K562 (cell line): ENCODE measurements around the gene FREM1. TPM values are rescaled to one million over a fixed set of nuclear protein-coding genes. Genes with fewer than 3 reads are reported as not detected.

ENCODE experiments used
- ATAC-seq: fragments of 200-7000 bp; cut with Tn5 transposase; 3 replicates; pipeline ENCODE4 v1.9.1; 2020; ENCODE audit warnings: moderate library complexity
- BruUV-seq: library from RNA; stranded (reverse); fragments of 400-500 nt; replicated peaks from 2 replicates; lab custom pipeline; 2021; lab: Mats Ljungman, UMichigan
- CTCF ChIA-PET: fragments of 300-600 bp; formaldehyde crosslinking; extraction: SDS; loops from one replicate; lab custom pipeline; 2021; ENCODE audit warnings: low intra/inter-chr PET ratio; lab: Yijun Ruan, JAX
- POLR2A ChIA-PET: fragments of 300-600, 350-650 bp; sonication (Branson Sonifier 250); formaldehyde crosslinking; extraction: SDS; loops from one replicate; lab custom pipeline; 2021; ENCODE audit warnings: antibody characterized with exemption, inconsistent platforms; lab: Yijun Ruan, JAX
- DNase-seq, 4 experiments: peaks; one replicate each; pipeline versions ENCODE4 v3.0.0 to v3.0.0-alpha.2; 2011 to 2018; ENCODE audit warnings: low spot score in 3 of 4, mixed read lengths in 3 of 4; ENCODE audit errors: extremely low read depth in 1 of 4
- FAIRE-seq: peaks from 2 replicates; lab custom pipeline; 2011; peaks lifted over from hg19 to GRCh38; lab: Jason Lieb, UNC
- H2AFZ ChIP-seq: 2 replicates; pipeline ENCODE4 v1.6.0; 2011; ENCODE audit warnings: low read depth, low read length, control low read depth, inconsistent platforms
- H3K27ac ChIP-seq: fragments of 200-600 bp; 3 replicates; pipeline ENCODE4 v1.8.0; 2011; ENCODE audit warnings: low read depth, mild to moderate bottlenecking, control low read depth, inconsistent platforms, low read length, moderate library complexity, mixed read lengths; ENCODE audit errors: extremely low read depth
- H3K27me3 ChIP-seq, 2 experiments: fragments of 300-600 bp in 1 of 2; 2 replicates in 1 of 2; 3 replicates in 1 of 2; pipeline versions ENCODE4 v1.6.0 to v1.8.0; 2011; ENCODE audit warnings: inconsistent platforms in 2 of 2, low read length in 2 of 2, mild to moderate bottlenecking in 1 of 2, mixed read lengths in 1 of 2, moderate library complexity in 1 of 2; ENCODE audit not compliant: control insufficient read depth in 2 of 2, insufficient read depth in 2 of 2
- H3K36me3 ChIP-seq: fragments of 300-600 bp; 3 replicates; pipeline ENCODE4 v1.8.0; 2011; ENCODE audit warnings: mild to moderate bottlenecking, low read length, inconsistent platforms; ENCODE audit not compliant: control insufficient read depth, insufficient read depth
- H3K4me1 ChIP-seq, 2 experiments: fragments of 200-600 bp in 1 of 2; replicated peaks in 1 of 2; 2 replicates in 1 of 2; 3 replicates in 1 of 2; pipeline versions ENCODE4 v1.5.1 to v1.8.0; 2011; ENCODE audit warnings: inconsistent platforms in 2 of 2, low read length in 2 of 2, mild to moderate bottlenecking in 1 of 2, mixed read lengths in 1 of 2, moderate library complexity in 1 of 2; ENCODE audit not compliant: control insufficient read depth in 2 of 2, insufficient read depth in 2 of 2
- H3K4me2 ChIP-seq: 2 replicates; pipeline ENCODE4 v1.6.1; 2011; ENCODE audit warnings: low read length, control low read depth, inconsistent platforms, mixed read lengths; ENCODE audit not compliant: insufficient read depth
- H3K4me3 ChIP-seq: fragments of 200-600 bp; sonication (generic), shearing (Covaris generic); 2 replicates; pipeline ENCODE4 v1.5.1; 2016; ENCODE audit warnings: control low read depth, inconsistent platforms
- H3K79me2 ChIP-seq: fragments of 200-600 bp; 3 replicates; pipeline ENCODE4 v1.8.0; 2011; ENCODE audit warnings: low read length, inconsistent platforms; ENCODE audit not compliant: control insufficient read depth, insufficient read depth
- H3K9ac ChIP-seq, 2 experiments: 2 replicates each; pipeline versions ENCODE4 v1.6.0 to v1.6.1; 2011; ENCODE audit warnings: low read depth in 2 of 2, low read length in 2 of 2, control low read depth in 1 of 2, inconsistent platforms in 1 of 2, mild to moderate bottlenecking in 1 of 2, mixed read lengths in 1 of 2; ENCODE audit not compliant: insufficient read depth in 1 of 2
- H3K9me1 ChIP-seq: one replicate; pipeline ENCODE4 v1.6.0; 2011; ENCODE audit warnings: inconsistent platforms, mild to moderate bottlenecking, low read length, moderate library complexity; ENCODE audit not compliant: control insufficient read depth, insufficient read depth
- H3K9me3 ChIP-seq: replicated peaks from 2 replicates; pipeline ENCODE4 v1.5.1; 2011; ENCODE audit warnings: low read depth, low read length, inconsistent platforms; ENCODE audit not compliant: control insufficient read depth, insufficient read depth
- H4K20me1 ChIP-seq: replicated peaks from 2 replicates; pipeline ENCODE4 v1.6.1; 2011; ENCODE audit warnings: low read length, inconsistent platforms, mixed read lengths; ENCODE audit not compliant: control insufficient read depth, insufficient read depth
- BCL6 ChIP-seq: fragments of 250-450 bp; sonication (Bioruptor Pico); IDR thresholded peaks from 2 replicates; pipeline ENCODE4 v1.4.0; 2020
- CREB3 ChIP-seq: fragments of 450-650 bp; conservative IDR thresholded peaks from 2 replicates; pipeline ENCODE4 v1.6.1; 2016; ENCODE audit warnings: missing genetic modification characterization, low read depth, mild to moderate bottlenecking, missing compliant biosample characterization, moderate library complexity
- E4F1 ChIP-seq: fragments of 250-450 bp; sonication (Bioruptor Pico); IDR thresholded peaks from 2 replicates; pipeline ENCODE4 v1.5.0; 2021; ENCODE audit warnings: mild to moderate bottlenecking, borderline replicate concordance
- KDM2B ChIP-seq: fragments of 250-450 bp; sonication (Bioruptor Pico); IDR thresholded peaks from 2 replicates; pipeline ENCODE4 v1.8.0; 2021; ENCODE audit warnings: mild to moderate bottlenecking, moderate library complexity
- KLF16 ChIP-seq: IDR thresholded peaks from 2 replicates; pipeline ENCODE4 v1.6.1; 2016; ENCODE audit warnings: antibody characterized with exemption
- MCM3 ChIP-seq: fragments of 450-650 bp; IDR thresholded peaks from 2 replicates; pipeline ENCODE4 v1.6.1; 2016
- NCOR1 ChIP-seq: fragments of 450-650 bp; IDR thresholded peaks from 2 replicates; pipeline ENCODE4 v1.6.1; 2016; ENCODE audit warnings: mild to moderate bottlenecking, moderate library complexity
- PPARD ChIP-seq: fragments of 250-450 bp; sonication (Bioruptor Pico); IDR thresholded peaks from 2 replicates; pipeline ENCODE4 v1.8.0; 2022; ENCODE audit warnings: inconsistent platforms, mild to moderate bottlenecking, moderate library complexity
- STAT6 ChIP-seq: sonication (generic); formaldehyde crosslinking; IDR thresholded peaks from 2 replicates; pipeline ENCODE4 v1.8.1; 2023; ENCODE audit warnings: mild to moderate bottlenecking, missing genetic modification reagents
- TRIM25 ChIP-seq: fragments of 450-650 bp; IDR thresholded peaks from 2 replicates; pipeline ENCODE4 v1.7.0; 2016; ENCODE audit warnings: borderline replicate concordance
- ZBTB1 ChIP-seq: sonication (generic); formaldehyde crosslinking; IDR thresholded peaks from 2 replicates; pipeline ENCODE4 v1.8.1; 2023; ENCODE audit warnings: missing genetic modification reagents, low read depth, mild to moderate bottlenecking, borderline replicate concordance
- ZBTB26 ChIP-seq: fragments of 450-650 bp; formaldehyde crosslinking; IDR thresholded peaks from 2 replicates; pipeline ENCODE4 v1.4.0; 2022; ENCODE audit warnings: missing genetic modification characterization
- in situ Hi-C: fragments of 300-500 bp; cut with MboI; formaldehyde crosslinking; loops from 4 replicates; pipeline ENCODE4 v1.15.0; 2018; ENCODE audit warnings: inconsistent platforms, mixed read lengths
- intact Hi-C: fragments of 100-400 bp; cut with micrococcal nuclease; formaldehyde crosslinking; loops from 2 replicates; pipeline ENCODE4 v1.14.2; 2022
- polyA plus RNA-seq, 8 experiments: library from polyadenylated mRNA; depleted of rRNA in 4 of 8; stranded (reverse) in 5 of 8; unstranded in 3 of 8; fragments of >200 nt; fragmentation: Nextera tagmentation in 2 of 8; fragmentation: Illumina TruSeq in 1 of 8; extraction: Ambion mirVana in 2 of 8; extraction: Trizol in 1 of 8; gene quantifications; 2 replicates each; pipeline versions ENCODE4 v1.2.1 to v1.2.3, GENCODE V29; 2011 to 2014; ENCODE audit warnings: inconsistent platforms in 1 of 8, missing spikeins in 1 of 8
- total RNA-seq, 7 experiments: library from RNA; depleted of rRNA in 6 of 7; stranded (reverse); fragments of >200 nt in 6 of 7; fragmentation: Illumina TruSeq in 2 of 7; extraction: Trizol in 2 of 7; gene quantifications; 2 replicates each; pipeline versions ENCODE4 v1.2.1 to v1.2.3, GENCODE V29; 2011 to 2021; ENCODE audit warnings: low replicate concordance in 1 of 7
- TF ChIP-seq, protein P1 (sequence below): sonication (generic); formaldehyde crosslinking; IDR thresholded peaks from 2 replicates; pipeline ENCODE4 v1.8.1; 2022; ENCODE audit warnings: missing genetic modification reagents

The FREM1 gene
- total and polyA plus RNA-seq, 9 of the 15 experiments (the other 6 are each of a cell fraction or from before 2014, with no cell fraction given) = 0.03 to 0.24 (median 0.13) TPM; not detected in 2

DNA sequence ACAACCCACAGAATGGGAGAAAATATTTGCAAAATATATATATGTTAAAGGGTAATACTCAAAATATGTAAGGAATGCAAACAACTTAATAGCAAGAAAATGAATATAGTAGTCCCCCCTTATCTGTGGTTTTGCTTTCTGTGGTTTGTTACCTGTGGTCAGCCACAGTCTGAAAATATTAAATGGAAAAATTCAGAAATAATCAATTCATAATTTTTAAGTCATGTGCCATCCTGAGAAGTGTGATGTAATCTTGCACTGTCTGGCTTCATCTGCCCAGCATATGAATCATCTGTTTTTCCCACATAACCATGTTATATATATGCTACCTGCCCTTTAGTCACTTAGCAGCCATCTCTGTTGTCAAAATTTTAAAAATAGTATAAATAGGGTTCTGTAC, 199.4 kb downstream of the FREM1 start:
- Histone ChIP-seq H3K27me3 (no peaks in the 10 kb centered on the region), H4K20me1 (no peaks in the 10 kb centered on the region), H3K36me3 (no peaks in the 10 kb centered on the region), H2AFZ (no peak overlapping the region), H3K79me2 (no peaks in the 10 kb centered on the region), H3K4me2 (no peak overlapping the region), H3K9me3 (no peaks in the 10 kb centered on the region), H3K4me1 (no peaks in the 10 kb centered on the region), H3K27ac (no peak overlapping the region), H3K4me3 (no peak overlapping the region), H3K9ac (no peak overlapping the region), H3K9me1 (no peaks in the 10 kb centered on the region)
- ATAC-seq = no peak
- BruUV-seq = no TSS peak
- DNase-seq = no peak
- no peak for FAIRE-seq
- intact Hi-C loops = no loop called here
- ChIA-PET POLR2A (no interaction called here), CTCF (no interaction called here)
- in situ Hi-C loops = no loop called here
- TF ChIP-seq E4F1 (no peak), TRIM25 (no peak), NCOR1 (no peak), PPARD (CRISPR knock-in tag) (no peak), KDM2B (no peak), CREB3 (tag) (no peak), KLF16 (no peak), ZBTB1 (CRISPR knock-in tag) (no peak), MCM3 (no peak), STAT6 (no peak), ZBTB26 (no peak), BCL6 (CRISPR knock-in tag) (no peak)
- TF ChIP-seq, protein P1, sequence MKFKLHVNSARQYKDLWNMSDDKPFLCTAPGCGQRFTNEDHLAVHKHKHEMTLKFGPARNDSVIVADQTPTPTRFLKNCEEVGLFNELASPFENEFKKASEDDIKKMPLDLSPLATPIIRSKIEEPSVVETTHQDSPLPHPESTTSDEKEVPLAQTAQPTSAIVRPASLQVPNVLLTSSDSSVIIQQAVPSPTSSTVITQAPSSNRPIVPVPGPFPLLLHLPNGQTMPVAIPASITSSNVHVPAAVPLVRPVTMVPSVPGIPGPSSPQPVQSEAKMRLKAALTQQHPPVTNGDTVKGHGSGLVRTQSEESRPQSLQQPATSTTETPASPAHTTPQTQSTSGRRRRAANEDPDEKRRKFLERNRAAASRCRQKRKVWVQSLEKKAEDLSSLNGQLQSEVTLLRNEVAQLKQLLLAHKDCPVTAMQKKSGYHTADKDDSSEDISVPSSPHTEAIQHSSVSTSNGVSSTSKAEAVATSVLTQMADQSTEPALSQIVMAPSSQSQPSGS (CRISPR knock-in tag) = no peak
